Neural cell (in vitro differentiated cells): Measurements from ENCODE around the gene GLB1L2. TPM values are rescaled to one million over a fixed set of nuclear protein-coding genes. Genes with fewer than 3 reads are reported as not detected.
A peak's percentile ranks its signal among the peaks of the same experiment; 100 is the strongest.

Source experiments
- H2AFZ ChIP-seq: fragments of 200-600, 300-800 bp; sonication (generic), shearing (Covaris generic); 2 replicates; pipeline ENCODE4 v1.6.0; 2014; ENCODE audit warnings: low read depth, mild to moderate bottlenecking, antibody characterized with exemption, low read length, moderate library complexity
- H3F3A ChIP-seq: fragments of 200-600 bp; shearing (Covaris generic); 2 replicates; pipeline ENCODE4 v1.6.1; 2016; ENCODE audit warnings: mild to moderate bottlenecking, moderate library complexity, mixed read lengths, antibody characterized with exemption, low read length; ENCODE audit not compliant: insufficient read depth, poor library complexity, severe bottlenecking
- H3K27ac ChIP-seq: fragments of 200-600, 300-800 bp; sonication (generic), shearing (Covaris generic); 2 replicates; pipeline ENCODE4 v1.5.1; 2014; ENCODE audit warnings: mild to moderate bottlenecking, low read length, moderate library complexity
- H3K27me3 ChIP-seq: fragments of 300-800, 200-600 bp; sonication (generic), shearing (Covaris generic); 2 replicates; pipeline ENCODE4 v1.6.0; 2014; ENCODE audit warnings: mild to moderate bottlenecking, low read depth, low read length, moderate library complexity; ENCODE audit not compliant: insufficient read depth
- H3K36me3 ChIP-seq: fragments of 300-800, 200-600 bp; sonication (generic), shearing (Covaris generic); 2 replicates; pipeline ENCODE4 v1.5.1; 2014; ENCODE audit warnings: mild to moderate bottlenecking, antibody characterized with exemption, low read length, moderate library complexity; ENCODE audit not compliant: insufficient read depth
- H3K4me2 ChIP-seq: fragments of 300-800, 200-600 bp; sonication (generic), shearing (Covaris generic); 2 replicates; pipeline ENCODE4 v1.6.0; 2014; ENCODE audit warnings: mild to moderate bottlenecking, low read length
- H3K4me3 ChIP-seq: fragments of 300-800, 200-600 bp; sonication (generic), shearing (Covaris generic); 2 replicates; pipeline ENCODE4 v1.5.1; 2014; ENCODE audit warnings: mild to moderate bottlenecking, low read length, moderate library complexity
- H3K79me2 ChIP-seq: fragments of 200-600 bp; shearing (Covaris generic); replicated peaks from 2 replicates; pipeline ENCODE4 v1.6.0; 2014; ENCODE audit warnings: mild to moderate bottlenecking, low read length, moderate library complexity; ENCODE audit not compliant: insufficient read depth
- H3K9ac ChIP-seq: fragments of 300-800, 200-600 bp; sonication (generic), shearing (Covaris generic); 2 replicates; pipeline ENCODE4 v1.6.1; 2016; ENCODE audit warnings: mild to moderate bottlenecking, low read length, mixed read lengths
- H3K9me2 ChIP-seq: fragments of 200-600 bp; shearing (Covaris generic); 2 replicates; pipeline ENCODE4 v1.6.1; 2016; ENCODE audit warnings: mild to moderate bottlenecking, low read length, mixed read lengths; ENCODE audit not compliant: insufficient read depth
- H3K9me3 ChIP-seq: fragments of 200-600, 300-800 bp; sonication (generic), shearing (Covaris generic); 2 replicates; pipeline ENCODE4 v1.6.1; 2016; ENCODE audit warnings: mild to moderate bottlenecking, mixed run types, low read length, moderate library complexity, mixed read lengths
- H4K20me1 ChIP-seq: fragments of 200-600 bp; shearing (Covaris generic); 2 replicates; pipeline ENCODE4 v1.6.1; 2016; ENCODE audit warnings: mild to moderate bottlenecking, mixed run types; ENCODE audit not compliant: insufficient read depth
- CTCF ChIP-seq: fragments of 450-650 bp; IDR thresholded peaks from 2 replicates; pipeline ENCODE4 v1.5.1; 2014; ENCODE audit warnings: antibody characterized with exemption, mild to moderate bottlenecking, moderate library complexity; ENCODE audit not compliant: poor library complexity, severe bottlenecking
- EP300 ChIP-seq: fragments of 450-650 bp; conservative IDR thresholded peaks from 2 replicates; pipeline ENCODE4 v1.6.1; 2014; ENCODE audit warnings: antibody characterized with exemption, mild to moderate bottlenecking, moderate library complexity; ENCODE audit not compliant: poor library complexity, severe bottlenecking
- EZH2 ChIP-seq: fragments of 200-600, 300-800 bp; shearing (Covaris generic), sonication (generic); IDR thresholded peaks from 2 replicates; pipeline ENCODE4 v1.6.1; 2014; ENCODE audit warnings: antibody characterized with exemption, low read length, borderline replicate concordance, mild to moderate bottlenecking; ENCODE audit not compliant: insufficient read depth, poor library complexity, severe bottlenecking
- MXI1 ChIP-seq: fragments of 450-650 bp; conservative IDR thresholded peaks from 2 replicates; pipeline ENCODE4 v1.6.1; 2014; ENCODE audit warnings: antibody characterized with exemption, mild to moderate bottlenecking; ENCODE audit not compliant: poor library complexity, severe bottlenecking
- POLR2AphosphoS5 ChIP-seq: IDR thresholded peaks from 2 replicates; pipeline ENCODE4 v1.6.1; 2012
- RAD21 ChIP-seq: fragments of 450-650 bp; conservative IDR thresholded peaks from 2 replicates; pipeline ENCODE4 v1.6.1; 2014; ENCODE audit warnings: antibody characterized with exemption, mild to moderate bottlenecking, moderate library complexity
- REST ChIP-seq: IDR thresholded peaks from 2 replicates; pipeline ENCODE4 v1.6.1; 2012; ENCODE audit warnings: borderline replicate concordance
- SMC3 ChIP-seq: fragments of 450-650 bp; conservative IDR thresholded peaks from 2 replicates; pipeline ENCODE4 v1.6.1; 2014; ENCODE audit warnings: antibody characterized with exemption, mild to moderate bottlenecking, moderate library complexity; ENCODE audit not compliant: poor library complexity
- TAF1 ChIP-seq: IDR thresholded peaks from 2 replicates; pipeline ENCODE4 v1.6.1; 2012; ENCODE audit warnings: low read depth
- polyA plus RNA-seq: library from polyadenylated mRNA; depleted of rRNA; stranded (reverse); fragments of >200 nt; gene quantifications from 2 replicates; pipeline ENCODE4 v1.2.3, GENCODE V29; 2014

Gene GLB1L2
- polyA plus RNA-seq, 1 donor from 2014 or later: 1.6 TPM

- no peak overlapping the region for H3K4me2 ChIP-seq
- peak; percentile 29 for TF ChIP-seq CTCF
- TF ChIP-seq SMC3: peak; percentile 39
- TF ChIP-seq POLR2AphosphoS5: no peak
- TF ChIP-seq RAD21: peak; percentile 38
- TF ChIP-seq REST: no peak
- TF ChIP-seq MXI1: no peak
- no peak for TF ChIP-seq TAF1
- H2AFZ ChIP-seq: no peak overlapping the region
- H3K79me2 ChIP-seq: peaks cover 9% of the 10 kb centered on the region
- H3K4me3 ChIP-seq: no peak overlapping the region
- H3K9me2 ChIP-seq: no peaks in the 10 kb centered on the region
- H3K9ac ChIP-seq: no peak overlapping the region
- no peaks in the 10 kb centered on the region for H4K20me1 ChIP-seq
- H3K9me3 ChIP-seq: no peaks in the 10 kb centered on the region
- no peak overlapping the region for H3K27ac ChIP-seq
- H3K27me3 ChIP-seq: no peaks in the 10 kb centered on the region
- H3F3A ChIP-seq: no peaks in the 10 kb centered on the region
- no peaks in the 10 kb centered on the region for H3K36me3 ChIP-seq
Measured at GRCh38 chr11:134393638-134394037, 61.9 kb downstream of the GLB1L2 start.

- TF ChIP-seq MXI1 (no peak), SMC3 (no peak), RAD21 (no peak), POLR2AphosphoS5 (no peak), EP300 (no peak), REST (no peak), TAF1 (no peak), CTCF (no peak), EZH2 (no peak)
- Histone ChIP-seq H2AFZ (no peak overlapping the region), H3K4me2 (no peak overlapping the region), H3K27ac (no peak overlapping the region), H3K79me2 (peaks cover 16% of the 10 kb centered on the region), H3K4me3 (no peak overlapping the region), H3K9me2 (no peaks in the 10 kb centered on the region), H4K20me1 (no peaks in the 10 kb centered on the region), H3K36me3 (no peaks in the 10 kb centered on the region), H3K9ac (no peak overlapping the region), H3F3A (no peaks in the 10 kb centered on the region), H3K9me3 (no peaks in the 10 kb centered on the region), H3K27me3 (no peaks in the 10 kb centered on the region)
Measured at GRCh38 chr11:134394311-134394710, 62.5 kb downstream of the GLB1L2 start.
